ENCODE data around the gene PHC2.
A peak's percentile ranks its signal among the peaks of the same experiment; 100 is the strongest.

PHC2 gene

GRCh38 chr1:33348676-33349080, 82.2 kb downstream of the PHC2 start:
- DNase-seq = no peak

GRCh38 chr1:33348194-33348593, 82.7 kb downstream of the PHC2 start:
- DNase-seq = no peak

GRCh38 chr1:33347650-33347992, 83.3 kb downstream of the PHC2 start:
- no peak for DNase-seq

- no peak for DNase-seq
Measured at GRCh38 chr1:33346927-33347649, 83.8 kb downstream of the PHC2 start.

- DNase-seq = no peak
Measured at GRCh38 chr1:33346533-33346926, 84.4 kb downstream of the PHC2 start.

GRCh38 chr1:33344896-33345560, 85.9 kb downstream of the PHC2 start:
- no peak for DNase-seq

GRCh38 chr1:33343539-33343938, 87.4 kb downstream of the PHC2 start:
- DNase-seq = no peak

GRCh38 chr1:33342041-33342723, 88.7 kb downstream of the PHC2 start:
- DNase-seq = peak; percentile 80

- DNase-seq = no peak
Measured at GRCh38 chr1:33341190-33341589, 89.7 kb downstream of the PHC2 start.

GRCh38 chr1:33339413-33339812, 91.5 kb downstream of the PHC2 start:
- no peak for DNase-seq

GRCh38 chr1:33338440-33339211, 92.3 kb downstream of the PHC2 start:
- DNase-seq = no peak

- DNase-seq = no peak
Measured at GRCh38 chr1:33338048-33338439, 92.9 kb downstream of the PHC2 start.

GRCh38 chr1:33337441-33337840, 93.5 kb downstream of the PHC2 start:
- no peak for DNase-seq

GRCh38 chr1:33336580-33336979, 94.3 kb downstream of the PHC2 start:
- DNase-seq = no peak

GRCh38 chr1:33335020-33335419, 95.9 kb downstream of the PHC2 start:
- DNase-seq = no peak

GRCh38 chr1:33334081-33334552, 96.8 kb downstream of the PHC2 start:
- no peak for DNase-seq

GRCh38 chr1:33332881-33333280, 98.0 kb downstream of the PHC2 start:
- DNase-seq = no peak

GRCh38 chr1:33332357-33332789, 98.5 kb downstream of the PHC2 start:
- DNase-seq = no peak

GRCh38 chr1:33331444-33332356, 99.2 kb downstream of the PHC2 start:
- no peak for DNase-seq

GRCh38 chr1:33330906-33331305, 100.0 kb downstream of the PHC2 start:
- no peak for DNase-seq

- DNase-seq = no peak
Measured at GRCh38 chr1:33330361-33330890, 100.5 kb downstream of the PHC2 start.
